ENCODE data around the gene COBL. TPM values are rescaled to one million over a fixed set of nuclear protein-coding genes. Genes with fewer than 3 reads are reported as not detected.

COBL gene
- total and polyA plus RNA-seq, 2 of the 8 experiments (the other 6 are each of a cell fraction or from before 2014, with no cell fraction given): 13.8 to 40.4 TPM

GRCh38 chr7:51082940-51083533, 233.6 kb downstream of the COBL start:
- Histone ChIP-seq H3K9me3 (ENCODE audit: insufficient read depth in 2 of 2, low read depth in 1 of 2, low read length in 1 of 2) (no peaks in the 10 kb centered on the region), H3K4ac (replicated peaks; ENCODE audit: insufficient read length, low read depth, low read length) (no peak overlapping the region), H3K9ac (replicated peaks in 1 of 4; ENCODE audit: extremely low read depth in 1 of 4, low read depth in 3 of 4, low read length in 3 of 4) (no peak overlapping the region), H3K14ac (ENCODE audit: insufficient read length) (no peak overlapping the region), H3K23me2 (ENCODE audit: low read depth, low read length) (no peaks in the 10 kb centered on the region), H3K27ac (ENCODE audit: low read depth, low read length) (no peak overlapping the region), H3K18ac (ENCODE audit: extremely low read depth, low read length) (peak overlapping the region; percentile 42; the same call in 1 of the 2 replicates), H2BK15ac (ENCODE audit: low read length) (peak overlapping the region; percentile 38; the same call in 1 of the 2 replicates), H3K4me2 (ENCODE audit: insufficient read depth in 1 of 2, low read depth in 2 of 2, low read length in 2 of 2) (no peak overlapping the region), H3K4me1 (replicated peaks in 1 of 4; ENCODE audit: control insufficient read depth in 3 of 4, insufficient read depth in 4 of 4, low read length in 3 of 4) (peaks cover 5 to 23% (median 13%) of the 10 kb centered on the region in 4 experiments), H4K5ac (ENCODE audit: insufficient read length, low read depth, low read length) (no peak overlapping the region), H4K20me1 (replicated peaks in 1 of 2; ENCODE audit: control insufficient read depth in 1 of 2, insufficient read depth in 2 of 2, low read length in 2 of 2) (no peaks in the 10 kb centered on the region), H3K23ac (ENCODE audit: insufficient read length) (no peak overlapping the region), H3K79me1 (ENCODE audit: low read depth, low read length) (no peaks in the 10 kb centered on the region; the same call in 1 of the 2 replicates), H2AK5ac (ENCODE audit: low read depth, low read length) (no peak overlapping the region), H4K91ac (replicated peaks; ENCODE audit: insufficient read length, low read length) (no peak overlapping the region), H2BK120ac (replicated peaks; ENCODE audit: low read depth, low read length) (no peak overlapping the region), H3K56ac (replicated peaks; ENCODE audit: insufficient read length, low read depth, low read length) (no peak overlapping the region), H3K27me3 (replicated peaks in 1 of 4; ENCODE audit: control insufficient read depth in 3 of 4, extremely low read depth in 1 of 4, insufficient read depth in 3 of 4, low read length in 3 of 4) (no peaks in the 10 kb centered on the region), H4K8ac (ENCODE audit: extremely low read depth, insufficient read depth, low read length) (no peak overlapping the region), H2BK5ac (ENCODE audit: low read depth, low read length) (no peak overlapping the region), H3K36me3 (ENCODE audit: control insufficient read depth in 2 of 4, insufficient read depth in 4 of 4, low read length in 3 of 4) (peaks cover 3 to 8% (median 4%) of the 10 kb centered on the region in 4 experiments; a peak in 3 of 8 replicates), H3K79me2 (ENCODE audit: control insufficient read depth in 1 of 2, insufficient read depth in 2 of 2, low read length in 2 of 2) (no peaks in the 10 kb centered on the region), H2BK20ac (ENCODE audit: low read length) (peak overlapping the region; percentile 15; the same call in 1 of the 2 replicates), H3K4me3 (ENCODE audit: extremely low read depth in 1 of 4, insufficient read depth in 2 of 4, low read depth in 3 of 4, low read length in 4 of 4) (no peak overlapping the region), H2BK12ac (ENCODE audit: low read depth, low read length) (peak overlapping the region; percentile 64; the same call in 1 of the 2 replicates), H2AFZ (ENCODE audit: low read length) (no peak overlapping the region)
- CTCF ChIA-PET (ENCODE audit: partially characterized antibody): interaction anchor here (0.9 to 8.6 kb wide), 7 partner anchors 9 to 284 kb away, joined by 3 to 70 read pairs (median 5); no protein-coding TSS in a partner anchor
- POLR2A ChIA-PET (ENCODE audit: partially characterized antibody): interaction anchor here (0.5 to 1.2 kb wide), 4 partner anchors 10 to 709 kb away, joined by 3 read pairs; no protein-coding TSS in a partner anchor
- 88% methylated on average over 14 of the region's 14 CpGs; no CpG with 5 or more reads in 1 of the 2 experiments for WGBS, 2 experiments (ENCODE audit: extremely low coverage in 1 of 2, insufficient coverage in 1 of 2, insufficient read length in 1 of 2, insufficient replicate concordance in 2 of 2, low coverage in 1 of 2, low lambda C conversion rate in 2 of 2, missing lambda C conversion rate in 1 of 2)
- FAIRE-seq (no peak), DNase-seq (ENCODE audit: low read depth in 1 of 2, low spot score in 2 of 2) (no peak)
- TF ChIP-seq GABPA (IDR thresholded peaks at IDR 0.05; ENCODE audit: borderline replicate concordance, insufficient read depth, low read length) (no peak), ATF3 (IDR thresholded peaks at IDR 0.05; ENCODE audit: insufficient read depth, low read depth, low read length) (no peak), SAP30 (IDR thresholded peaks at IDR 0.05; ENCODE audit: insufficient read depth, insufficient replicate concordance, low read length) (no peak), NRF1 (IDR thresholded peaks at IDR 0.05; ENCODE audit: low read depth, low read length) (no peak), RXRA (IDR thresholded peaks at IDR 0.05; ENCODE audit: insufficient read depth, low read depth, low read length) (no peak), GTF2F1 (IDR thresholded peaks at IDR 0.05; ENCODE audit: borderline replicate concordance, low read depth, low read length) (no peak), ASH2L (IDR thresholded peaks at IDR 0.05; ENCODE audit: low read length) (no peak), CHD1 (IDR thresholded peaks at IDR 0.05; ENCODE audit: low read depth, low read length) (no peak), TAF1 (IDR thresholded peaks at IDR 0.05; ENCODE audit: low read depth, low read length) (no peak), MAFK (IDR thresholded peaks at IDR 0.05; ENCODE audit: low read depth, low read length) (no peak), HDAC2 (IDR thresholded peaks at IDR 0.05; ENCODE audit: borderline replicate concordance in 1 of 2, low read depth in 2 of 2, low read length in 2 of 2) (no peak), TBP (IDR thresholded peaks at IDR 0.05; ENCODE audit: low read depth, low read length) (no peak)
